HG03571 (cell line): ENCODE measurements around the gene TAF11.
"Not testable (repeated sequence)": the region's sequence is repeated elsewhere in the genome, so short reads cannot be mapped to it uniquely, and the experiment has no call there.

Experiments used
- ATAC-seq: cut with Tn5 transposase; IDR thresholded peaks from one replicate; pipeline ENCODE4 v1.9.1; 2021; ENCODE audit not compliant: unreplicated experiment

TAF11 gene

GRCh38 chr6:34867484-34867883, 20.4 kb downstream of the TAF11 start:
- ATAC-seq = no peak

GRCh38 chr6:34866509-34866908, 21.3 kb downstream of the TAF11 start:
- ATAC-seq = no peak

- ATAC-seq = no peak
Measured at GRCh38 chr6:34865107-34865506, 22.7 kb downstream of the TAF11 start.

- no peak for ATAC-seq
Measured at GRCh38 chr6:34864007-34864406, 23.8 kb downstream of the TAF11 start.

- ATAC-seq = no peak
Measured at GRCh38 chr6:34860776-34861175, 27.1 kb downstream of the TAF11 start.

- ATAC-seq = no peak
Measured at GRCh38 chr6:34859951-34860350, 27.9 kb downstream of the TAF11 start.

GRCh38 chr6:34858681-34859080, 29.2 kb downstream of the TAF11 start:
- no peak for ATAC-seq

- ATAC-seq = no peak
Measured at GRCh38 chr6:34855463-34855862, 32.4 kb downstream of the TAF11 start.

GRCh38 chr6:34852406-34853085, 35.3 kb downstream of the TAF11 start:
- no peak for ATAC-seq

- ATAC-seq = no peak
Measured at GRCh38 chr6:34851361-34851760, 36.5 kb downstream of the TAF11 start.

- not testable (repeated sequence) for ATAC-seq
Measured at GRCh38 chr6:34849066-34849465, 38.8 kb downstream of the TAF11 start.

GRCh38 chr6:34839666-34840352, 48.0 kb downstream of the TAF11 start:
- ATAC-seq = no peak

- no peak for ATAC-seq
Measured at GRCh38 chr6:34837528-34837927, 50.3 kb downstream of the TAF11 start.

- no peak for ATAC-seq
Measured at GRCh38 chr6:34836451-34836850, 51.4 kb downstream of the TAF11 start.

- no peak for ATAC-seq
Measured at GRCh38 chr6:34836008-34836407, 51.8 kb downstream of the TAF11 start.

GRCh38 chr6:34834789-34835518, 52.9 kb downstream of the TAF11 start:
- no peak for ATAC-seq

GRCh38 chr6:34832942-34833341, 54.9 kb downstream of the TAF11 start:
- no peak for ATAC-seq

- no peak for ATAC-seq
Measured at GRCh38 chr6:34829137-34829536, 58.7 kb downstream of the TAF11 start.
